SK-N-SH treated with all-trans-retinoic acid at 6 μM for 48 hours (cell line): ENCODE data around the gene ZNF12.

ENCODE experiments used
- ATAC-seq: fragments of 200-7000 bp; cut with Tn5 transposase; 3 replicates; pipeline ENCODE4 v1.9.1; 2020; ENCODE audit warnings: mild to moderate bottlenecking, moderate library complexity
- BACH2 ChIP-seq: fragments of 250-450 bp; sonication (Bioruptor Pico); IDR thresholded peaks from 2 replicates; pipeline ENCODE4 v1.9.0; 2021; ENCODE audit warnings: mild to moderate bottlenecking, borderline replicate concordance
- CSRNP3 ChIP-seq: fragments of 250-450 bp; sonication (Bioruptor Pico); IDR thresholded peaks from 2 replicates; pipeline ENCODE4 v1.5.1; 2021; ENCODE audit warnings: mild to moderate bottlenecking, moderate library complexity
- ESRRG ChIP-seq: fragments of 250-450 bp; sonication (Bioruptor Pico); IDR thresholded peaks from 2 replicates; pipeline ENCODE4 v1.6.1; 2021; ENCODE audit warnings: mild to moderate bottlenecking
- GLIS3 ChIP-seq: fragments of 250-450 bp; sonication (Bioruptor Pico); IDR thresholded peaks from 2 replicates; pipeline ENCODE4 v1.5.0; 2020; ENCODE audit warnings: mild to moderate bottlenecking, moderate library complexity
- ISL1 ChIP-seq: fragments of 250-450 bp; sonication (Bioruptor Pico); IDR thresholded peaks from 2 replicates; pipeline ENCODE4 v2.1.2; 2022; ENCODE audit warnings: mild to moderate bottlenecking, moderate library complexity
- OSR1 ChIP-seq: fragments of 250-450 bp; sonication (Bioruptor Pico); IDR thresholded peaks from 2 replicates; pipeline ENCODE4 v1.8.0; 2022; ENCODE audit warnings: moderate library complexity, mild to moderate bottlenecking, inconsistent platforms
- PATZ1 ChIP-seq: fragments of 250-450 bp; sonication (Bioruptor Pico); IDR thresholded peaks from 2 replicates; pipeline ENCODE4 v1.8.0; 2020; ENCODE audit warnings: mild to moderate bottlenecking, moderate library complexity, borderline replicate concordance
- POU6F1 ChIP-seq: fragments of 250-450 bp; sonication (Bioruptor Pico); IDR thresholded peaks from 2 replicates; pipeline ENCODE4 v1.8.0; 2021; ENCODE audit warnings: low read depth, mild to moderate bottlenecking, moderate library complexity, borderline replicate concordance
- PPARA ChIP-seq: fragments of 250-450 bp; sonication (Bioruptor Pico); IDR thresholded peaks from 2 replicates; pipeline ENCODE4 v1.5.0; 2020; ENCODE audit warnings: mild to moderate bottlenecking, borderline replicate concordance
- SNAI2 ChIP-seq: fragments of 250-450 bp; sonication (Bioruptor Pico); IDR thresholded peaks from 2 replicates; pipeline ENCODE4 v1.5.0; 2020; ENCODE audit warnings: mild to moderate bottlenecking, moderate library complexity
- TCF4 ChIP-seq: fragments of 250-450 bp; sonication (Bioruptor Pico); IDR thresholded peaks from 2 replicates; pipeline ENCODE4 v1.8.0; 2021; ENCODE audit warnings: mild to moderate bottlenecking, moderate library complexity, borderline replicate concordance
- TOX ChIP-seq: fragments of 250-450 bp; sonication (Bioruptor Pico); IDR thresholded peaks from 2 replicates; pipeline ENCODE4 v1.8.0; 2021; ENCODE audit warnings: mild to moderate bottlenecking, moderate library complexity, borderline replicate concordance
- TSHZ2 ChIP-seq: fragments of 250-450 bp; sonication (Bioruptor Pico); IDR thresholded peaks from 2 replicates; pipeline ENCODE4 v1.5.0; 2020; ENCODE audit warnings: mild to moderate bottlenecking, moderate library complexity
- ZC3H10 ChIP-seq: fragments of 250-450 bp; sonication (Bioruptor Pico); IDR thresholded peaks from 2 replicates; pipeline ENCODE4 v1.5.1; 2021; ENCODE audit warnings: mild to moderate bottlenecking, moderate library complexity
- ZFP3 ChIP-seq: fragments of 250-450 bp; sonication (Bioruptor Pico); IDR thresholded peaks from 2 replicates; pipeline ENCODE4 v1.5.0; 2020; ENCODE audit warnings: mild to moderate bottlenecking, moderate library complexity
- ZFP30 ChIP-seq: fragments of 450-650 bp; formaldehyde crosslinking; IDR thresholded peaks from 2 replicates; pipeline ENCODE4 v1.5.0; 2022; ENCODE audit warnings: mild to moderate bottlenecking, moderate library complexity
- ZNF70 ChIP-seq: fragments of 450-650 bp; formaldehyde crosslinking; IDR thresholded peaks from 2 replicates; pipeline ENCODE4 v1.5.0; 2020; ENCODE audit warnings: mild to moderate bottlenecking, moderate library complexity
- ZNF8 ChIP-seq: fragments of 450-650 bp; formaldehyde crosslinking; IDR thresholded peaks from 2 replicates; pipeline ENCODE4 v1.5.0; 2020; ENCODE audit warnings: mild to moderate bottlenecking, moderate library complexity

ZNF12 gene

GRCh38 chr7:6642239-6642839 is 64.4 kb downstream of the ZNF12 start (continued):
- no peak for TF ChIP-seq ZNF70 (CRISPR knock-in tag)
- no peak for TF ChIP-seq ZFP3
- no peak for TF ChIP-seq TCF4 (CRISPR knock-in tag)
- no peak for TF ChIP-seq TOX (CRISPR knock-in tag)
- TF ChIP-seq ZNF8 (CRISPR knock-in tag): no peak
- TF ChIP-seq POU6F1 (CRISPR knock-in tag): no peak
- TF ChIP-seq GLIS3 (CRISPR knock-in tag): no peak
- TF ChIP-seq OSR1 (CRISPR knock-in tag): no peak

- ATAC-seq: no peak
Observed at GRCh38 chr7:6641305-6642035, 65.3 kb downstream of the ZNF12 start.

GRCh38 chr7:6640246-6640721 is 66.5 kb downstream of the ZNF12 start:
- no peak for TF ChIP-seq TSHZ2 (CRISPR knock-in tag)
- no peak for TF ChIP-seq ESRRG
- TF ChIP-seq ZFP3: no peak
- TF ChIP-seq ZFP30 (CRISPR knock-in tag): no peak
- no peak for TF ChIP-seq BACH2
- TF ChIP-seq OSR1 (CRISPR knock-in tag): no peak
- no peak for TF ChIP-seq PPARA (CRISPR knock-in tag)
- no peak for TF ChIP-seq ISL1 (CRISPR knock-in tag)
- no peak for TF ChIP-seq CSRNP3
- ATAC-seq: no peak

More at GRCh38 chr7:6641305-6642035, 65.3 kb downstream of the ZNF12 start:
- TF ChIP-seq ZC3H10 (CRISPR knock-in tag): no peak
- no peak for TF ChIP-seq PATZ1
- TF ChIP-seq POU6F1 (CRISPR knock-in tag): no peak
- TF ChIP-seq BACH2: no peak
- TF ChIP-seq ZFP30 (CRISPR knock-in tag): no peak
- no peak for TF ChIP-seq SNAI2 (CRISPR knock-in tag)
- no peak for TF ChIP-seq TCF4 (CRISPR knock-in tag)
- TF ChIP-seq OSR1 (CRISPR knock-in tag): no peak
- no peak for TF ChIP-seq GLIS3 (CRISPR knock-in tag)
- TF ChIP-seq ESRRG: no peak
